Thyroid gland (tissue), 4 donors: ENCODE measurements around the gene UGT8. TPM values are rescaled to one million over a fixed set of nuclear protein-coding genes. Genes with fewer than 3 reads are reported as not detected.
A peak's percentile ranks its signal among the peaks of the same experiment; 100 is the strongest.

Source experiments
- DNase-seq, 2 donors: peaks; one replicate each; pipeline ENCODE4 v3.0.0-alpha.2; 2019
- H3K27ac ChIP-seq, 3 donors: fragments of 200-600 bp; sonication (generic); 1 replicate in 2 of 3; 2 replicates in 1 of 3; pipeline ENCODE4 v1.5.1; 2016 to 2019; ENCODE audit warnings: mild to moderate bottlenecking in 1 of 3, moderate library complexity in 1 of 3
- H3K27me3 ChIP-seq: fragments of 200-600 bp; sonication (generic); one replicate; pipeline ENCODE4 v1.5.1; 2019
- H3K36me3 ChIP-seq, 2 donors: fragments of 200-600 bp; sonication (generic); one replicate each; pipeline ENCODE4 v1.5.1; 2016 to 2019
- H3K4me1 ChIP-seq, 2 donors: fragments of 200-600 bp; sonication (generic); one replicate each; pipeline ENCODE4 v1.5.1; 2017 to 2019
- H3K4me3 ChIP-seq, 3 donors: fragments of 200-600 bp; sonication (generic); replicated peaks in 1 of 3; 1 replicate in 2 of 3; 2 replicates in 1 of 3; pipeline ENCODE4 v1.5.1; 2016; ENCODE audit warnings: mild to moderate bottlenecking in 1 of 3
- H3K9me3 ChIP-seq: fragments of 200-600 bp; sonication (generic); one replicate; pipeline ENCODE4 v1.5.1; 2017
- CTCF ChIP-seq, 6 experiments: fragments of 200-600 bp in 3 of 6; fragments of 450-650 bp in 3 of 6; sonication (generic) in 3 of 6; IDR thresholded peaks; one replicate each; pipeline ENCODE4 v1.5.1; 2016 to 2019; ENCODE audit warnings: antibody characterized with exemption in 6 of 6, mild to moderate bottlenecking in 2 of 6, inconsistent platforms in 1 of 6, moderate library complexity in 1 of 6
- POLR2A ChIP-seq, 2 donors: fragments of 450-650 bp; IDR thresholded peaks; one replicate each; pipeline ENCODE4 v1.6.1; 2017; ENCODE audit warnings: antibody characterized with exemption in 2 of 2, mild to moderate bottlenecking in 2 of 2, moderate library complexity in 1 of 2
- WGBS, 2 donors: methylation state at CpG; one replicate each; pipeline ENCODE4 v1.1.5; 2017; 5-methylcytosine and 5-hydroxymethylcytosine counted together
- intact Hi-C: fragments of 100-400 bp; cut with DNase I; formaldehyde crosslinking; loops from one replicate; pipeline ENCODE4 v1.15.1; 2023
- microRNA counts, 2 donors: library from miRNA; unstranded; fragments of <30 nt; microRNA quantifications; one replicate each; lab custom pipeline; 2016 to 2017
- microRNA-seq: library from miRNA; unstranded; fragments of <30 nt; microRNA quantifications from one replicate; pipeline ENCODE4, GENCODE V29; 2016
- small RNA-seq: library from RNA; depleted of rRNA; stranded (forward); fragments of <200 nt; gene quantifications from one replicate; pipeline ENCODE3, GENCODE V24; 2016
- total RNA-seq, 4 donors: library from RNA; depleted of rRNA; stranded (reverse); fragments of >200 nt; gene quantifications; one replicate each; pipeline ENCODE4 v1.2.3, GENCODE V29; 2016

Gene UGT8
- total RNA-seq, 4 donors from 2014 or later: 7.8 to 21.0 (median 13.6) TPM

GRCh38 chr4:114701491-114701890 is 102.9 kb downstream of the UGT8 start:
- intact Hi-C loops: no loop called here
- H3K4me1 ChIP-seq: no peaks in the 10 kb centered on the region
- H3K9me3 ChIP-seq: no peaks in the 10 kb centered on the region
- no peak overlapping the region for H3K27ac ChIP-seq
- no peak for DNase-seq
- TF ChIP-seq POLR2A (IDR thresholded peaks at IDR 0.05) (no peak), CTCF (IDR thresholded peaks at IDR 0.05) (no peak)
- H3K36me3 ChIP-seq: no peaks in the 10 kb centered on the region
- 73 to 84% methylated on average over 5 of the region's 5 CpGs for WGBS, 2 donors
- no peak overlapping the region for H3K4me3 ChIP-seq
- no peaks in the 10 kb centered on the region for H3K27me3 ChIP-seq

- no peak overlapping the region for H3K27ac ChIP-seq
- no peak overlapping the region for H3K4me3 ChIP-seq
- intact Hi-C loops: no loop called here
- no peak for DNase-seq
- no peaks in the 10 kb centered on the region for H3K4me1 ChIP-seq
- TF ChIP-seq POLR2A (IDR thresholded peaks at IDR 0.05): no peak
- no peak for TF ChIP-seq CTCF (IDR thresholded peaks at IDR 0.05)
- H3K9me3 ChIP-seq: no peaks in the 10 kb centered on the region
- no peaks in the 10 kb centered on the region for H3K36me3 ChIP-seq
- no peaks in the 10 kb centered on the region for H3K27me3 ChIP-seq
These were observed 118.8 kb downstream of the UGT8 start for GRCh38 chr4:114717432-114717831.

- Histone ChIP-seq H3K27ac (no peak overlapping the region), H3K4me3 (no peak overlapping the region), H3K36me3 (no peaks in the 10 kb centered on the region), H3K4me1 (no peaks in the 10 kb centered on the region), H3K27me3 (no peaks in the 10 kb centered on the region), H3K9me3 (no peaks in the 10 kb centered on the region)
- TF ChIP-seq CTCF (IDR thresholded peaks at IDR 0.05): no peak
- no peak for TF ChIP-seq POLR2A (IDR thresholded peaks at IDR 0.05)
- intact Hi-C loops: no loop called here
- DNase-seq: no peak
- 56 to 67% methylated on average over 6 of the region's 6 CpGs for WGBS, 2 donors
These were observed 126.5 kb downstream of the UGT8 start for GRCh38 chr4:114725066-114725465.

DNA sequence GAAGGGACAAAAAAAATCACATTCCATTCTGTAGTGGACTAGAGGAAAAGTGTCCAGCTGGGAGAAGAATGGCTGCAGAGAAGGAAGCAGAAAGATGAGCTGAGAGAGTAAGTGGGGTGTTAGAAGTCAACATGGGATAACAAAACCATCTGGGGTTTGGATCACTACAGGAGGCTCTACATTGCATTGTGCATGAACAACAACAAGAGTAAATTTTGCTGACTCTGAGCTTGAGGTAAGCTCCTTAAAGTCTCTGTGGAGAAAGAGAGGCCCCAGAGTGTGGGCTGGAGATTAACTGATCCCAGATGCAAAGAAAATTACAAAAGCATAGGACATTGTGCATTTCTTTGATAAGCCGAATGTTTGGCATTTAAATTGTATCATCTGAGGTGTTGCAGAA is 128.9 kb downstream of the UGT8 start:
- 0% methylated on average over 1 of the region's 1 CpG for WGBS, 2 donors
- Histone ChIP-seq H3K27ac (no peak overlapping the region), H3K27me3 (no peaks in the 10 kb centered on the region), H3K4me3 (no peak overlapping the region), H3K36me3 (no peaks in the 10 kb centered on the region), H3K9me3 (no peaks in the 10 kb centered on the region), H3K4me1 (no peaks in the 10 kb centered on the region)
- no peak for DNase-seq
- intact Hi-C loops: no loop called here
- no peak for TF ChIP-seq POLR2A (IDR thresholded peaks at IDR 0.05)
- TF ChIP-seq CTCF (IDR thresholded peaks at IDR 0.05): no peak

MicroRNAs within 50 kb of the gene (microRNA counts, 767-probe panel; counts per million panel counts)
- 0 to 2,394 counts per million in 2 donors for microRNA hsa-miR-577 (lab: Ali Mortazavi, UCI)

Small RNA genes lying within 50 kb of the gene (microRNA-seq; reads per million reads assigned to microRNA genes)
- gene MIR577: 12.4 reads per million, percentile 30 among the genes with 10 or more reads in this experiment

Small RNA genes lying within 50 kb of the gene (small RNA-seq; reads per million reads assigned to genes)
- gene MIR577: 0.47 reads per million
